Psoas muscle (tissue), 8 donors: Measurements from ENCODE around the gene BFSP2. TPM values are rescaled to one million over a fixed set of nuclear protein-coding genes. Genes with fewer than 3 reads are reported as not detected.

Experiments used
- ATAC-seq, 4 donors: fragments of 200-7000 bp; cut with Tn5 transposase; one replicate each; pipeline ENCODE4 v1.9.1; 2020; ENCODE audit warnings: moderate library complexity in 3 of 4, mild to moderate bottlenecking in 2 of 4
- DNase-seq, 2 donors: peaks; one replicate each; pipeline ENCODE4 v3.0.0-alpha.2; 2020
- H3K27ac ChIP-seq: fragments of 200-600 bp; one replicate; pipeline ENCODE4 v1.8.0; 2022
- H3K27me3 ChIP-seq, 3 donors: fragments of 200-600 bp in 1 of 3; one replicate each; pipeline versions ENCODE4 v1.6.1 to v1.8.0; 2013 to 2022; ENCODE audit warnings: low read length in 2 of 3, mild to moderate bottlenecking in 2 of 3, moderate library complexity in 1 of 3; ENCODE audit not compliant: insufficient read depth in 3 of 3
- H3K36me3 ChIP-seq, 2 donors: fragments of 200-600 bp in 1 of 2; one replicate each; pipeline versions ENCODE4 v1.6.1 to v1.8.0; 2013 to 2022; ENCODE audit warnings: low read depth in 1 of 2, mild to moderate bottlenecking in 1 of 2, moderate library complexity in 1 of 2; ENCODE audit not compliant: insufficient read depth in 1 of 2
- H3K4me1 ChIP-seq: fragments of 200-600 bp; one replicate; pipeline ENCODE4 v1.8.0; 2022
- H3K4me3 ChIP-seq: fragments of 200-600 bp; one replicate; pipeline ENCODE4 v1.8.0; 2022; ENCODE audit warnings: mild to moderate bottlenecking
- H3K9me3 ChIP-seq: fragments of 200-600 bp; one replicate; pipeline ENCODE4 v1.8.0; 2022
- WGBS, 3 donors: extraction: QIAGEN DNeasy Blood & Tissue Kit; methylation state at CpG; one replicate each; pipeline versions ENCODE4 v1.1.6 to v1.1.7; 2013; 5-methylcytosine and 5-hydroxymethylcytosine counted together
- intact Hi-C, 2 donors: fragments of 100-400 bp; cut with DNase I; formaldehyde crosslinking; loops; one replicate each; pipeline versions ENCODE4 v1.11.0 to v1.14.2; 2022
- long read RNA-seq, 2 donors: library from polyadenylated mRNA; unstranded; transcript quantifications; one replicate each; pipeline ENCODE4 v2.0.0, GENCODE V29; 2021
- polyA plus RNA-seq, 3 donors: library from polyadenylated mRNA; stranded (reverse); fragments of 200-250 nt; gene quantifications; one replicate each; pipeline ENCODE4 v1.2.3, GENCODE V29; 2013
- total RNA-seq, 4 donors: library from RNA; stranded (reverse); fragmentation: NEBNext Ultra II Directional in 2 of 4; extraction: Animal tissue kit (Norgen Biotek cat#: 25700) in 2 of 4; gene quantifications; one replicate each; pipeline versions ENCODE4 v1.2.1 to v1.2.4, GENCODE V29; 2021 to 2023
- TF ChIP-seq, protein P1 (sequence below): fragments of 200-600 bp; IDR thresholded peaks from one replicate; pipeline ENCODE4 v1.8.0; 2022; ENCODE audit warnings: antibody characterized with exemption
- donor health status: healthy with polysubstance abuse.
- donor health status: DM: no; HTN: no; CAD: no; lungs with moderate emphysema.
- donor health status: Bipolar disorder and iron deficiency.
- donor health status: healthy.
- donor health status: DM: yes; HTN: yes; CAD: no.
- donor health status: DM: no; HTN: no; CAD: no.
- donor health status: DM: no; HTN: no; CAD: no.
- donor health status: DM: yes; HTN: yes; CAD: no.

Gene BFSP2, protein sequence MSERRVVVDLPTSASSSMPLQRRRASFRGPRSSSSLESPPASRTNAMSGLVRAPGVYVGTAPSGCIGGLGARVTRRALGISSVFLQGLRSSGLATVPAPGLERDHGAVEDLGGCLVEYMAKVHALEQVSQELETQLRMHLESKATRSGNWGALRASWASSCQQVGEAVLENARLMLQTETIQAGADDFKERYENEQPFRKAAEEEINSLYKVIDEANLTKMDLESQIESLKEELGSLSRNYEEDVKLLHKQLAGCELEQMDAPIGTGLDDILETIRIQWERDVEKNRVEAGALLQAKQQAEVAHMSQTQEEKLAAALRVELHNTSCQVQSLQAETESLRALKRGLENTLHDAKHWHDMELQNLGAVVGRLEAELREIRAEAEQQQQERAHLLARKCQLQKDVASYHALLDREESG
- total RNA-seq, result not detected
- not detected for polyA plus RNA-seq
- long read RNA-seq, donor 1, result 0 reads
- long read RNA-seq, donor 2, result 0 reads

DNA sequence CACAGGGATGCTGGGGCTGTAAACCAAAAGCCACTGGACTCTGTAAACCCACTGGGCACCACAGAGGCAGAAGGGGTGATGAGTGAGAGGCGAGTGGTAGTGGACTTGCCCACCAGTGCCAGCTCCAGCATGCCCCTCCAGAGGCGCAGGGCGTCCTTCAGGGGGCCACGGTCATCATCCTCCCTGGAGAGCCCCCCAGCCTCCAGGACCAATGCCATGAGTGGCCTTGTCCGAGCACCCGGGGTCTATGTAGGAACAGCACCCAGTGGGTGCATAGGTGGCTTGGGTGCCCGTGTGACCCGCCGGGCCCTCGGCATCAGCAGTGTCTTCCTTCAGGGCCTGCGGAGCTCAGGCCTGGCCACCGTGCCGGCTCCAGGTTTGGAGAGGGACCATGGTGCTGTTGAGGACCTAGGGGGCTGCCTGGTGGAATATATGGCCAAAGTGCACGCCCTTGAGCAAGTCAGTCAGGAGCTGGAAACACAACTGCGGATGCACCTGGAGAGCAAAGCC, at the start of gene BFSP2:
TSS of gene BFSP2 (plus strand) at position 51 of the 510 bp plus-strand sequence. CDS start at position 79, 28 bp downstream.
- no peak for ATAC-seq
- no peaks in the 10 kb centered on the region for H3K9me3 ChIP-seq
- H3K4me1 ChIP-seq, result no peaks in the 10 kb centered on the region
- H3K4me3 ChIP-seq, result no peak within 1 kb of the TSS
- H3K27ac ChIP-seq, result no peak within 1 kb of the TSS
- no peaks in the 10 kb centered on the region for H3K27me3 ChIP-seq
- no peaks in the 10 kb centered on the region for H3K36me3 ChIP-seq
- TF ChIP-seq, protein P1, sequence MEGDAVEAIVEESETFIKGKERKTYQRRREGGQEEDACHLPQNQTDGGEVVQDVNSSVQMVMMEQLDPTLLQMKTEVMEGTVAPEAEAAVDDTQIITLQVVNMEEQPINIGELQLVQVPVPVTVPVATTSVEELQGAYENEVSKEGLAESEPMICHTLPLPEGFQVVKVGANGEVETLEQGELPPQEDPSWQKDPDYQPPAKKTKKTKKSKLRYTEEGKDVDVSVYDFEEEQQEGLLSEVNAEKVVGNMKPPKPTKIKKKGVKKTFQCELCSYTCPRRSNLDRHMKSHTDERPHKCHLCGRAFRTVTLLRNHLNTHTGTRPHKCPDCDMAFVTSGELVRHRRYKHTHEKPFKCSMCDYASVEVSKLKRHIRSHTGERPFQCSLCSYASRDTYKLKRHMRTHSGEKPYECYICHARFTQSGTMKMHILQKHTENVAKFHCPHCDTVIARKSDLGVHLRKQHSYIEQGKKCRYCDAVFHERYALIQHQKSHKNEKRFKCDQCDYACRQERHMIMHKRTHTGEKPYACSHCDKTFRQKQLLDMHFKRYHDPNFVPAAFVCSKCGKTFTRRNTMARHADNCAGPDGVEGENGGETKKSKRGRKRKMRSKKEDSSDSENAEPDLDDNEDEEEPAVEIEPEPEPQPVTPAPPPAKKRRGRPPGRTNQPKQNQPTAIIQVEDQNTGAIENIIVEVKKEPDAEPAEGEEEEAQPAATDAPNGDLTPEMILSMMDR, result no peak
- no peak for DNase-seq
- intact Hi-C loops, result no loop called here
- 90 to 98% (median 94%) methylated on average over 15 of the region's 15 CpGs for WGBS, 3 donors

DNA sequence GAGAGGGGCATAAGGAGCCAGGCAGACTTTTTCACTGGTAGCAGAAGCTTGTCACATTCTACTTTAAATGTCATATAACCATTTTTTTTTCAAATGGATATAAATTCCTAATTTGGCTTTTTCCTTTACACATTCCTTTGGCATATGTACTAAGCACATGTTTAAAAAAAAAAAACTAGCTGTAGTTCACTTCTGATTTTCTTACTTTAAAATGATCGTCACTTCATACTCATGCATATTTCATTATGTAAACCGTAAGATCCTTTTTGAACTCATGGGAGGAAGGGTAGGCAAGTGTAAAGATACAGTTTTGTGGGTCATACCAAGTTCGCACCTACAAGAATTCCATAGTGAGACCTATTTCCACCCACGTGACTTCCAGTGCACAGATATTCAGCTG, 45.1 kb upstream of the BFSP2 start:
- intact Hi-C loops, result no loop called here
- ATAC-seq, result no peak
- no peak for DNase-seq
- Histone ChIP-seq H3K4me3 (no peak overlapping the region), H3K36me3 (no peaks in the 10 kb centered on the region), H3K27me3 (no peaks in the 10 kb centered on the region), H3K4me1 (no peaks in the 10 kb centered on the region), H3K27ac (no peak overlapping the region), H3K9me3 (peaks cover 9% of the 10 kb centered on the region)
- WGBS, 3 donors, result 75 to 83% (median 76%) methylated on average over 4 of the region's 4 CpGs
- TF ChIP-seq, protein P1, result no peak

DNA sequence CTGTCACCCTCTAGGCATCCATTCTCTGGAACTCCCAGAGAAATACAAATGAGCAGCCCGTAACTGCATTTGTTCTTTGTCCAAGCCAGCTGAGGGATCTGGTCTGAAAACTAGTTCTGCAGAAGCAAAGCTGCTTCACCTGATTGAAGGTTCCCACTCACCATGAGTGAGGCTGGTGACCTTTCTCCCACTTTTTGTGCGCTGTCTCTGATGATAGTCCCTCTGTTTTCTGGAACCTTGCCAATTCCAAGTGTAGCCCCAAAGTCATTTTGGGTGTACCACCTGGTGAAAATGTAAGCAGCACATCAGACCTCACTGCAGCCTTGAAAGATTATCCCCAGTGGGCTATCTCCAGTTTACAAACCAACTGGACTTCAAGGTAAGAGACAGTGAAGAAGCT, 39.4 kb upstream of the BFSP2 start:
- no peaks in the 10 kb centered on the region for H3K4me1 ChIP-seq
- H3K9me3 ChIP-seq, result peaks cover 9% of the 10 kb centered on the region
- TF ChIP-seq, protein P1, result no peak
- no peak overlapping the region for H3K27ac ChIP-seq
- no peaks in the 10 kb centered on the region for H3K27me3 ChIP-seq
- no peak overlapping the region for H3K4me3 ChIP-seq
- intact Hi-C loops, result no loop called here
- no peak for ATAC-seq
- WGBS, 3 donors, result 89 to 100% (median 91%) methylated on average over 2 of the region's 2 CpGs
- H3K36me3 ChIP-seq, result no peaks in the 10 kb centered on the region
- no peak for DNase-seq

DNA sequence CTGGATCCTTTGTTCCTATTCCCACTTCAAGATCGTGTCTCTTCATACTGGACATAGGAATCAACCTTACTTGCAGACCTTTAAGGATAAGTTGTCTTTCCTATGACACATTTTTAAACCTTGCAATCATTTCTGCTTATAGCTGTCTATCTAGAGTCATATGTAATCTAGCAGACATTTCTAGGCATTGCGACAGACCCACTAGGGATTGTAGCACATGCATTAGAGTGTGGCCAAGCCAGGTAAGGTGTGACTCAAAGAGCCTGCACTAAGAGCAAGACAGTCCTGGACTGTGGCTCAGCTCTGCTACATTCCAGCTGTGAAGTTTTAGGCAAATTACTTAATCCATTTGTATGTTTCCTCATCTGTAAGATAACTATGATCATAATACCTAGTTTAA, 38.8 kb upstream of the BFSP2 start:
- intact Hi-C loops, result no loop called here
- H3K4me1 ChIP-seq, result no peaks in the 10 kb centered on the region
- no peak for DNase-seq
- H3K36me3 ChIP-seq, result no peaks in the 10 kb centered on the region
- H3K9me3 ChIP-seq, result peaks cover 9% of the 10 kb centered on the region
- no peak overlapping the region for H3K27ac ChIP-seq
- ATAC-seq, result no peak
- 93 to 98% (median 96%) methylated on average over 2 of the region's 2 CpGs for WGBS, 3 donors
- no peak overlapping the region for H3K4me3 ChIP-seq
- H3K27me3 ChIP-seq, result no peaks in the 10 kb centered on the region
- TF ChIP-seq, protein P1, result no peak
